Natural killer cell treated with Interleukin-12 subunit alpha and Interleukin-12 subunit beta and Interleukin-15 and Interleukin-18, amount 100 ng/mL, for 72 hours (primary cell): ENCODE measurements around the gene B3GALNT2. TPM values are rescaled to one million over a fixed set of nuclear protein-coding genes. Genes with fewer than 3 reads are reported as not detected.

Source experiments
- ATAC-seq, 2 donors: fragments of 150-1000 bp; cut with Tn5 transposase in 1 of 2; sonication (Bioruptor Pico), chemical (Tn5 transposase) in 1 of 2; 2 replicates each; pipeline ENCODE4 v1.10.0; 2021
- DNase-seq: peaks from one replicate; pipeline ENCODE4 v3.0.0; 2022; ENCODE audit warnings: low spot score
- H3K27ac Mint-ChIP-seq, 2 donors: 1 replicate in 1 of 2; 2 replicates in 1 of 2; pipeline ENCODE4 v1.8.0; 2022; ENCODE audit warnings: mixed read lengths in 2 of 2, mild to moderate bottlenecking in 1 of 2, moderate library complexity in 1 of 2
- H3K27me3 Mint-ChIP-seq, 2 donors: 1 replicate in 1 of 2; 2 replicates in 1 of 2; pipeline ENCODE4 v1.8.0; 2022; ENCODE audit warnings: mixed read lengths in 2 of 2
- H3K36me3 Mint-ChIP-seq: one replicate; pipeline ENCODE4 v1.8.0; 2022; ENCODE audit warnings: mixed read lengths
- H3K4me1 Mint-ChIP-seq, 2 donors: 1 replicate in 1 of 2; 2 replicates in 1 of 2; pipeline ENCODE4 v1.8.0; 2022; ENCODE audit warnings: low read depth in 2 of 2, mixed read lengths in 2 of 2, mild to moderate bottlenecking in 1 of 2
- H3K4me3 Mint-ChIP-seq: one replicate; pipeline ENCODE4 v1.8.0; 2022; ENCODE audit warnings: mixed read lengths
- H3K9me3 Mint-ChIP-seq: 2 replicates; pipeline ENCODE4 v1.8.0; 2022; ENCODE audit warnings: mixed read lengths
- total RNA-seq, 2 donors: library from RNA; stranded (reverse); gene quantifications; one replicate each; pipeline ENCODE4 v1.2.3, GENCODE V29; 2022

Gene B3GALNT2
- total RNA-seq, 2 donors from 2014 or later: 10.3 to 25.9 TPM

DNA sequence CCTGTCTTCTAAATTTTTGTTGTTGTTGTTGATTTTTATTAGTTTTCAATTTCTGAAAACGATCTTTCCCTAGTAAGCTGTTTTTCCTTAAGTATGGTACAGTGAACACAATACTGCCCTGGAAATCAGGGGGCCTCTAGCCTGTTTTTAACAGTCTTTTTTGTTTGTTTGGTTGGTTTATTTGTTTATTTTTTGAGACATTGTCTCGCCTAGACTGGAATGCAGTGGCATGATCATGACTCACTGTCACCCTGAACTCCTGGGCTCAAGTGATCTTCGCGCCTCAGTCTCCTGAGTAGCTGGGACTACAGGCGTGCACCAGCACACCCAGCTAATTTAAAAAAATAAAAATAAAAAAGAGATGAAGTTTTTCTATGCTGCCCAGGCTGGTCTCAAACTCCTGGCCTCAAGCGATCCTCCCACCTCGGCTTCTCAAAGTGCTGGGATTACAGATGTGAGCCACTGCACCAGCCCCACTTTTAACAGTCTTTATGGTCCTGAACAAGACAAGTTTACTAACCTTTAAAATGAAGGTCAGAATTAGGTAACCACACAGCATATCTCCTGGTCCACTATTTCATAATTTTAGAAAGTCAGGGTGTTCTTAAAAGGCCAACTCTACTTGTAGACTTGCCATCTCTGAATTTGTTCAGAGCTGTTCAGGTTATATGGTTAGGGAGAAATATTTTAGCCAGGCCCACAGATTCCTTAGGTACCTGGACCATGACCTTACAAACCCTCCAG is 101.6 kb downstream of the B3GALNT2 start:
- H3K4me3 Mint-ChIP-seq: no peak overlapping the region
- DNase-seq (no peak), ATAC-seq (no peak)
- H3K9me3 Mint-ChIP-seq: no peaks in the 10 kb centered on the region
- H3K27me3 Mint-ChIP-seq: no peaks in the 10 kb centered on the region
- no peak overlapping the region for H3K27ac Mint-ChIP-seq
- peaks cover 0 to 5% of the 10 kb centered on the region in 2 donors for H3K4me1 Mint-ChIP-seq
- H3K36me3 Mint-ChIP-seq: no peaks in the 10 kb centered on the region

DNA sequence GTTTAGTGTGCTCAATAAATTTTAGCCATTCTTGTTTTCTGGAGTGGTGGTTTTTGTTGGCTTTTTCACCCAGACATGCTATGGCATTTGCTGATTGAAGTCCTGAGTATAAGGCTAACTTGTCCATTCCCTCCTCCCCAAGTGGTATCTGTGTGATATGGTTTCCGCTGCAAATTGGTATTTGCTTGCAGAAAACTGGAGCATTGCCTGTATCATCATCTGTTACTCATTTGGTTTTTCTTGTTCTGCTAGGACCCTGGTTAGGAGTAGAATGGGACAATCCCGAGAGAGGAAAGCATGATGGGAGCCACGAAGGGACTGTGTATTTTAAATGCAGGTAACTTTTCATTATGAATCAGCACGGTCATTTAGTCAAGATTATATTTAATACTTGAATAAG is 103.0 kb downstream of the B3GALNT2 start:
- no peak overlapping the region for H3K4me3 Mint-ChIP-seq
- no peaks in the 10 kb centered on the region for H3K36me3 Mint-ChIP-seq
- H3K27me3 Mint-ChIP-seq: no peaks in the 10 kb centered on the region
- no peak for DNase-seq
- ATAC-seq: no peak
- H3K9me3 Mint-ChIP-seq: no peaks in the 10 kb centered on the region
- no peak overlapping the region for H3K27ac Mint-ChIP-seq
- peaks cover 0 to 7% of the 10 kb centered on the region in 2 donors for H3K4me1 Mint-ChIP-seq

Other genes starting within 250 kb of the B3GALNT2 start
- 10 to 100 TPM; 74.2 to 79.2 TPM for gene ARID4B, start 176.3 kb downstream of the B3GALNT2 start, total RNA-seq
- 10 to 100 TPM; 19.0 to 23.7 TPM for gene GGPS1, start 175.9 kb downstream of the B3GALNT2 start, total RNA-seq
- 10 to 100 TPM; 34.0 to 40.9 TPM for gene TBCE, start 137.0 kb downstream of the B3GALNT2 start, total RNA-seq
- gene GNG4, start 145.3 kb upstream of the B3GALNT2 start, total RNA-seq: under 1 TPM in 1 of 2 donors, not detected in 1; 0.19 TPM